Activated CD4-positive, alpha-beta T cell treated with anti-CD3 and anti-CD28 coated beads, Interleukin-2, amount 10 ng/mL, durations not matched to agents 24 days and 14 days (primary cell): ENCODE data around the gene SULT1C2. TPM values are rescaled to one million over a fixed set of nuclear protein-coding genes. Genes with fewer than 3 reads are reported as not detected.
"Not testable (repeated sequence)": the region's sequence is repeated elsewhere in the genome, so short reads cannot be mapped to it uniquely, and the experiment has no call there.

ENCODE experiments used
- DNase-seq: peaks from one replicate; pipeline ENCODE4 v3.0.0; 2022
- H3K27ac Mint-ChIP-seq: one replicate; pipeline ENCODE4 v1.8.0; 2022; ENCODE audit warnings: mild to moderate bottlenecking, mixed read lengths
- H3K27me3 Mint-ChIP-seq: one replicate; pipeline ENCODE4 v1.8.0; 2022; ENCODE audit warnings: mixed read lengths
- H3K36me3 Mint-ChIP-seq: one replicate; pipeline ENCODE4 v1.8.0; 2022; ENCODE audit warnings: low read depth, mild to moderate bottlenecking, mixed read lengths
- H3K4me1 Mint-ChIP-seq: one replicate; pipeline ENCODE4 v1.8.0; 2021; ENCODE audit warnings: mixed read lengths
- H3K4me3 Mint-ChIP-seq: one replicate; pipeline ENCODE4 v1.8.0; 2022; ENCODE audit warnings: mild to moderate bottlenecking, moderate library complexity, mixed read lengths
- H3K9me3 Mint-ChIP-seq: one replicate; pipeline ENCODE4 v1.8.0; 2021; ENCODE audit warnings: mixed read lengths
- intact Hi-C: fragments of 100-400 bp; cut with micrococcal nuclease; formaldehyde crosslinking; loops from one replicate; pipeline ENCODE4 v1.15.1; 2023
- total RNA-seq: library from RNA; stranded (reverse); gene quantifications from 2 replicates; pipeline ENCODE4 v1.2.3, GENCODE V29; 2022

Gene SULT1C2
- total RNA-seq, 1 donor from 2014 or later: not detected

DNA sequence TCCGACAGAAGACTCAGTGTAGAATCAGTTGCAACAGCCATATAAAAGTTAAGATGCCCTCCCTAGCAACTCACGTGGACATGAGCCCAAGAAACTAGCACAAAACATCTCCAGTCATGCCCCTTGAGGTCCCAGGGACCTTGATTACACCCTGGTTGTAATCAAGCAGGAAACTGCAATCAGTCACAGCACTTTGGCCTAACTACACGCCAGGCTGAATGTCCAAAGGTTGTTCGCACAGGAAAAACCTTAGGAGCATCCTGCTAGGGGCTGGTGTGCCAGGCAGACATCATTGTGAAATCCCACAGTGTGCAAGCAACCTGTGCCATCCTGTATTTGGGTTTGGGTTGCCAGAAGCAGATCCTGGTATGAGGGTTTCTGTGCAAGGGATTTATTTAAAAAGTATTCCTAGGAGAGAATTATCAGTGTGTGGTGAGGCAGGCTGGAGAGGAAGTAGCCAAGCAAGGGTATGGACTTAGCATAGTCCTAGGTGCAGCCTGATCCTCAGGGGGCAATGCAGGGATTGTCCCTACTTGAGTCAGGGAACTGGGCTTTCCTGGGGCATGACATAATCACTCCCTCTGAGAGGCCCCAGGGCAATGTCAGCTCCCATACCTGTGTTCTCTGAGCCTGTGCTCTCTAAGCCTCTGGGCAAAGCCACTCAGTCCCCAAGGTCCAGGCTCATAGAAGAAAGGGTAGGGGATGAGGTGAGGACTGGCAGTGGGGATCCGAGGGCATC, 17.8 kb upstream of the SULT1C2 start:
- no peak for DNase-seq
- H3K4me1 Mint-ChIP-seq: peaks cover 1% of the 10 kb centered on the region
- no peaks in the 10 kb centered on the region for H3K9me3 Mint-ChIP-seq
- no peak overlapping the region for H3K4me3 Mint-ChIP-seq
- H3K36me3 Mint-ChIP-seq: no peaks in the 10 kb centered on the region
- intact Hi-C loops: no loop called here
- no peak overlapping the region for H3K27ac Mint-ChIP-seq
- H3K27me3 Mint-ChIP-seq: peaks cover 3% of the 10 kb centered on the region

DNA sequence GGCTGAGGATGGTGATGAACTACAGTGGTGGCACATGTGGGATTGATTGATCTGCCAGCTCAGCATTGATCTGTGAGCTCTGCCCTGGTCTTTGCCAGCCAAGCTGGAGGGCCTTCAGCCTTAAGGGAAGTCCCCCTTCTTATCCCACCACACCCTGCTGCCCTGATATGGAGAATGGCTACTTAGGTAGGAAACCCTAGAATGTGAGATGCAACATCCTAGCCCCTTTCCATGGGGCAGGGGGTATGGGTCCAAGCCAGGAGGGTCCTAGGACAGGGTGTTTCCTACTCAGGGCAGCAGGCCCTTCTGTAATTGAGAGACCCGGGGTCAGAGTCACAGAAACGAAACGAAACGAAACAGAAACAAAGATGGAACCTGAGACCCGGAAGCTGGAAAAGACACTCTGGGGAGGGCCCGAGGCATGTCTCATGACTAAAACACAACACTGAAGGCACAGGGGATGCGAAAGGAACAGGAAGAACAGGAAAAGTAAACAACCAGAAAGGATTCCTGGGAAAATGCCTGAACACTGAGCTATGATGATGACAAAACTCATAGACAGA, 16.9 kb upstream of the SULT1C2 start:
- H3K4me3 Mint-ChIP-seq: no peak overlapping the region
- peaks cover 1% of the 10 kb centered on the region for H3K4me1 Mint-ChIP-seq
- H3K36me3 Mint-ChIP-seq: no peaks in the 10 kb centered on the region
- peak; percentile 41 for DNase-seq
- no peaks in the 10 kb centered on the region for H3K9me3 Mint-ChIP-seq
- no peaks in the 10 kb centered on the region for H3K27me3 Mint-ChIP-seq
- H3K27ac Mint-ChIP-seq: no peak overlapping the region
- intact Hi-C loops: no loop called here

DNA sequence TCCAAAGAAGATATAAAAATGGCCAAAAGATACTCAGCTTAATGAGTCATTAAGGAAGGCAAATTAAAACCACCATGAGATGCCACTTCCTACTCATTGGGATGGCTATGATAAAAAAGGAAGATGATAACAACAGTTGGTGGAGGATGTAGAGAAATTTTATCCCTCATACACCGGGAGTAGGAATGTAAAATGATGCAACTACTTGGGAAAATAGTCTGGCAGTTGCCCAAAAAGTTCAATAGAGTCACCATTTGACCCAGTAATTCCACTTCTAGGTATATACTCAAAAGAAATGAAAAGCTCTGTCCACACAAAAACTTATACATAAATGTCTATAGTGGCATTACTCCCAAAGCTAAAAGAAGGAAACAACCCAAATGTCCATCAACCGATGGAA, 10.1 kb upstream of the SULT1C2 start:
- Mint-ChIP-seq H3K27me3 (no peaks in the 10 kb centered on the region), H3K27ac (no peak overlapping the region), H3K36me3 (no peaks in the 10 kb centered on the region), H3K4me3 (no peak overlapping the region), H3K4me1 (no peaks in the 10 kb centered on the region), H3K9me3 (no peaks in the 10 kb centered on the region)
- intact Hi-C loops: no loop called here
- DNase-seq: no peak

DNA sequence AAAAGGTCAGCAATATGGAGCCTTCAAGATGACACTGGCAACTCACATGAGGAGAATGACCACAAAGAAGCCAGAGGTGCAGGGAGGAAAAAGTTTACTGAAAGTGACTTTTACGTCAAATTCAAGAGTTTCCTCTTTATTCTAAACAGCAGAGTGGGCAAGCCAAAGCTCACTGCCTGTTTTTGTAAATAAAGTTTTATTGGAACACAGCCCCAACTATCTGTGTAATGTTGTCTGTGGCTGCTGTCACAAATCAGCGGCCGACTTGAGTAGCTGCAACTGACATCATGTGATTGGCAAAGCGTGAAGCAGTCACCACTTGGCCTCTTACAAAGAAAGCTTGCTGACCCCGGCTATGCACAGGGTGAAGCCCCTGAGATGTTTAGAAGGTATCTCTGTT, 9.2 kb upstream of the SULT1C2 start:
- no peaks in the 10 kb centered on the region for H3K36me3 Mint-ChIP-seq
- H3K4me1 Mint-ChIP-seq: no peaks in the 10 kb centered on the region
- no peak overlapping the region for H3K4me3 Mint-ChIP-seq
- H3K27ac Mint-ChIP-seq: no peak overlapping the region
- H3K9me3 Mint-ChIP-seq: peaks cover 1% of the 10 kb centered on the region
- intact Hi-C loops: no loop called here
- H3K27me3 Mint-ChIP-seq: no peaks in the 10 kb centered on the region
- DNase-seq: no peak

DNA sequence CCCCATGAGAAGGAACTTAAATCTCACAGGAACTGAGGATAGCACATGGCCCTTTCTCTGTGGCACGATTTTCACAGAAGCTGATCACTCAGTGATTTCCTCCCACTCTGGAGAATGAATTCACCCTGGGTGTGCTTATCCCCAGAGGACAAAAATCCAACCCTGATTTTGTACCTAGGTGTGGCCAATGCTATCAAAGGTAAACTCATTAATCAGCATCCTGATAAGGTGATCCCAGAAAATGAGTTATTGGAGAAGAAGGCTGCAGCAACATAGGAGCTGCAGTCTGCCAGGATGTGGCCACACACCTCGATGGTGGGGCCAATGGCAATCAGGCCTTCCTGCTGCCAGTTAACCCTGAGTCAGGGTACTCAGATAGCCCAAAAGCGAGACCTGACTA, 8.2 kb upstream of the SULT1C2 start:
- H3K4me3 Mint-ChIP-seq: no peak overlapping the region
- no peak overlapping the region for H3K27ac Mint-ChIP-seq
- H3K36me3 Mint-ChIP-seq: no peaks in the 10 kb centered on the region
- H3K9me3 Mint-ChIP-seq: peaks cover 8% of the 10 kb centered on the region
- no peaks in the 10 kb centered on the region for H3K27me3 Mint-ChIP-seq
- DNase-seq: no peak
- intact Hi-C loops: no loop called here
- H3K4me1 Mint-ChIP-seq: no peaks in the 10 kb centered on the region

DNA sequence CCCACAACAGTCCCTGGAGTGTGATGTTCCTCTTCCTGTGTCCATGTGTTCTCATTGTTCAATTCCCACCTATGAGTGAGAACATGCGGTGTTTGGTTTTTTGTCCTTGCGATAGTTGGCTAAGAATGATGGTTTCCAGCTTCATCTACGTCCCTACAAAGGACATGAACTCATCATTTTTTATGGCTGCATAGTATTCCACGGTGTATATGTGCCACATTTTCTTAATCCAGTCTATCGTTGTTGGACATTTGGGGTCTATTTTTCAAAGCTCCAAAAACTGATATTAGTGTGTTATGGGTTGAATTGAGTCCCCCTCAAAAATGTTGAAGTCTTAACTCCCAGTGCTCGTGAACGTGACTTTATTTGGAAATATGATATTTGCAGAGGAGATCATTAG, 4.1 kb upstream of the SULT1C2 start:
- H3K36me3 Mint-ChIP-seq, intact Hi-C loops, DNase-seq, H3K4me1 Mint-ChIP-seq, H3K4me3 Mint-ChIP-seq, H3K27me3 Mint-ChIP-seq, H3K27ac Mint-ChIP-seq, H3K9me3 Mint-ChIP-seq: not testable (repeated sequence)

DNA sequence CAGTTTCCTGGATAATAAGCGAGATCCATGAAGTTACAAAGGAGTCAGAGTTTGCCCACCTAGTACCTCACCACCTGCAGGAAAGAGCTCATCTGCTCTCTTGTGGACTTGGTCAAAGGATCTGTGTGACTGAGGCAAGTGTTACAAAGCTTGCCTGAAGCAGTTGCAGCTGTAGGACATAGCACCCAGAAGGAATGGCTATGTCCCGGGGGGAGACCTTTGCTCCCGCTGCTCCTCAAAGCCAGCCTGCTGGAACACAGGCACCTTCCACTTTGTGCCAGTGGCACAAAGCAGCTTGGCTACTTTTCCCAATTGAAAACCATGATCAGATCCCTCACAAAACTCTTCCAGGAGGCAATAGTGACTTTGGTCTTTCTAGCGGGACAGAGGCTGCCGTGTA, 3.1 kb upstream of the SULT1C2 start:
- no peak overlapping the region for H3K27ac Mint-ChIP-seq
- peaks cover 8% of the 10 kb centered on the region for H3K9me3 Mint-ChIP-seq
- H3K27me3 Mint-ChIP-seq: peaks cover 3% of the 10 kb centered on the region
- no peak overlapping the region for H3K4me3 Mint-ChIP-seq
- H3K36me3 Mint-ChIP-seq: no peaks in the 10 kb centered on the region
- intact Hi-C loops: no loop called here
- no peak for DNase-seq
- H3K4me1 Mint-ChIP-seq: no peaks in the 10 kb centered on the region

DNA sequence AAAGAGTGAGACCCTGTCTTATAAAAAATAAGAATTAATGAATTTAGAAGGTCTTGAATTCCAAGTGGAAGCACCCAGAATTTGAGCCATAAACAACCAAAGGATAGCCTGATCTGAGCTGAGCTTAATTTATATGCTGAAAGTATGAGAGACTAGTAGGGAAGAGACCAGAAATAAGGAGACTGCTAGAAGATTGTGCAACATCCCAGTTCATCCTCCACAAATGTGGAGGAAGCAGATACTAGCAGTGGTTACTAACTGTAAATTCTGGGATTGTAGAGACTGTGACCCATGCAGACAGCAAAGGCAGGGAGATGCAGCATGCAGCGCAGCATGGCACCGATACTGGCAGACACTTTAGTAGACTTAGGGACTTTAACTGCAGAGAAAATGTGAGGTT, 1.5 kb upstream of the SULT1C2 start:
- no peak for DNase-seq
- Mint-ChIP-seq H3K4me1 (no peaks in the 10 kb centered on the region), H3K9me3 (peaks cover 8% of the 10 kb centered on the region), H3K27me3 (peaks cover 3% of the 10 kb centered on the region), H3K4me3 (no peak overlapping the region), H3K36me3 (no peaks in the 10 kb centered on the region), H3K27ac (no peak overlapping the region)
- intact Hi-C loops: no loop called here

DNA sequence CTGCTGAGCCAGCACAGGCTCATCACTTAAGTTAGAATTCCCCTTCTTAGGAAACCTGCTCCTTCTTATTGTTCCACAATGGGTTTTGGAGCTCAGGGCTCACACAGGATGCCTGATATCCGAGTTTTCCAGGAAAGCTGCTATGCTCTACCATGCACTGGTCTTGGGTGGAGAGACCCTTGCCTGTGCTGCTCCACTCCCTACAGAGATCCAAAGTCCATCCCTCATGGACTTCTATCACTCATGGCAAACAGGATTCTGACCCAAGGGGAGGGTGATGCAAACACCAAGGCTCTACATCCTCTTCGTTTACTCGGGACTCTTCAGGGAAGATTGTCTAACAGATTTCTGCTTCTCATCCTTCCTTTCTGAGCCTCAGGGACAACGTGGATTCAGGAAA, 5.2 kb downstream of the SULT1C2 start:
- Mint-ChIP-seq H3K4me1 (no peaks in the 10 kb centered on the region), H3K9me3 (no peaks in the 10 kb centered on the region), H3K36me3 (no peaks in the 10 kb centered on the region), H3K27me3 (peaks cover 2% of the 10 kb centered on the region), H3K4me3 (no peak overlapping the region), H3K27ac (no peak overlapping the region)
- intact Hi-C loops: no loop called here
- DNase-seq: no peak

DNA sequence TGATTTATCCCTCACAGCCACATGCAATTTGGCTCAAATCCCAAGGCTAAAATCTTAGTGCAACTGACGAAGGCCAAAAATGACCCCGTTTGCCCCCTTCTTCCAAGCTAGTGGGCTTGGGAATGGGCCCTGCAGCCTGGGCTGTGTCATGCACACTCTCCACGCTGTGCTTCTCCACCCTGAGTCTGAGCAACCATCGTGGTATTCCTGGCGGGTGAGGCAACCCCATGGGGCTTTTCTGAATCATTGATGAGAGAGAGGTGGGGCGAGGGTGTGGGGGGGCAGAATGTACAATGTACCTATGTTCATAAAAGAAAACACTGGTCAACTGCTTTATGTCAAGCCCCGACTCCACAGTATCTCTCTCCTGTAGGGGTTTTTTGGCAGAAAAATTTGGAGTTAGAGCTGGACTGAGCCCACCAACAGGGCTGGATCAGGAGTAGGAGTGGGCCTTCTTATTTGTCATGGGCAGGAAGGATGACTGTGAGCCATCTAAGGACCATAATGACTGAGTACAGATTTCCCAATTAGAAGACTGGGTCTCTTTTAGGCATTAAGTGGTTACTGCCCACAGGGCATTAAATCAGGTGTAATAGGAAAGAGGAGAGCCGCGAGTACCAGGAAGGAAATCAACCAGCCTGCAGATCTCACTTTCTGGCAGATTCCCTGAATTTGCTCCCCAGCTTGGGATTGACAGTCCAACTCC, 8.9 kb downstream of the SULT1C2 start:
- Mint-ChIP-seq H3K9me3 (no peaks in the 10 kb centered on the region), H3K36me3 (no peaks in the 10 kb centered on the region), H3K4me3 (no peak overlapping the region), H3K4me1 (no peaks in the 10 kb centered on the region), H3K27ac (no peak overlapping the region), H3K27me3 (peaks cover 2% of the 10 kb centered on the region)
- no peak for DNase-seq
- intact Hi-C loops: no loop called here

DNA sequence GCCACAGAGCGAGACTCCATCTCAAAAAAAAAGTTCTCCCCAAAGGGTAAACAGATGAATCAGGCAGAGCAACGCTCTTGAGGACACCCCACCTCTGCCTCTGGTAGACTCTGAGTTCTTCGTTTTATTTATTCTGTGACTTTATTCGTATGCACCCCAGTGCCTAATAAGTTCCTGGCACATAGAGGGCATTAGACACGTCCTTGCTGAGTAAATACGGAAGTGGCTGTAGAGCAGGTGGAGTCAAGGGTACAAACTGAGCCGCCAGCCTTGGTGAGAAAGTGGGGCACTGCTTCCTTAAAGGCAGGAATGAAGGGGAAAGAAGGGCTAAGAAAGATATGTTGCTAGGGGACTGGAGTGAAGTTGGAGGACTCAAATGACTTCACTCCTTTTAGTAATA, 12.9 kb downstream of the SULT1C2 start:
- Mint-ChIP-seq H3K4me1 (peaks cover 4% of the 10 kb centered on the region), H3K36me3 (no peaks in the 10 kb centered on the region), H3K27me3 (peaks cover 4% of the 10 kb centered on the region), H3K4me3 (no peak overlapping the region), H3K27ac (no peak overlapping the region), H3K9me3 (no peaks in the 10 kb centered on the region)
- intact Hi-C loops: no loop called here
- no peak for DNase-seq

DNA sequence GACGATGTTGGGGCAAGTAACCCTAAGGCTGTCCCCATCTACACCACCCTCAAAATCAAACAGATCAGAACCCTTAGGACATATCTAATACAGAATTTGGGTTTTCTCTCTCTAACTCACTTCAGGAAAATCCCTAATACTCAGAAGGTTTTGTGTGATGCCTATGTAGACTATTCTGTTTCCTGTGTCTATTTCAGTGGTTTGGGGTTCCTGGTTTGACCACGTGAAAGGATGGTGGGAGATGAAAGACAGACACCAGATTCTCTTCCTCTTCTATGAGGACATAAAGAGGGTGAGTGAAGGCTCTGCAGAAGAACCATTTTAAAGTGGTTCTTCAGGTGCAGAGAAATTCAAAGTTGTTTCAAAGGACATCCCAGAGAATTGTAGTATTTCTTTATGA, 16.3 kb downstream of the SULT1C2 start:
- Mint-ChIP-seq H3K36me3 (no peaks in the 10 kb centered on the region), H3K27ac (no peak overlapping the region), H3K9me3 (no peaks in the 10 kb centered on the region), H3K4me3 (no peak overlapping the region), H3K4me1 (peaks cover 4% of the 10 kb centered on the region), H3K27me3 (peaks cover 3% of the 10 kb centered on the region)
- intact Hi-C loops: no loop called here
- DNase-seq: no peak

DNA sequence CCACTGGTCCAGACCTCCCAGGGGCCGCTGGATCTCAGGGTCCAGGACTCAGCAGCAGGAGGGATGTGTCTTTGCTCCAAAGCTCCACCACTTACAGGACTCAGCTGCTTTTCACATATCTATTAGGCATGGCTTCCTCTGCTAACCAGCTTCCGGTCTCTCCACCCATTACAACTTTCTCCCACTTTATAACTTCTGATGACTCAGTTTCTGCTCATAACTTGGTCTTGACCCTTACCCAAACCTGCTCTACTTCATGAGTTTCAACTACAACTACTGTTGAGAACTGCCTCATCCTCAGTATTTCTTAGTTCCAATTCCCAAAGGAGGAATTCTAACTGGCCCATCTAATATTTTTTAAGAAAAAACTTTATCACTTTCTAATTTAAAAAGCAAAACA, 17.2 kb downstream of the SULT1C2 start:
- Mint-ChIP-seq H3K4me3 (no peak overlapping the region), H3K27ac (no peak overlapping the region), H3K9me3 (no peaks in the 10 kb centered on the region), H3K36me3 (no peaks in the 10 kb centered on the region), H3K4me1 (peaks cover 4% of the 10 kb centered on the region), H3K27me3 (peaks cover 3% of the 10 kb centered on the region)
- DNase-seq: no peak
- intact Hi-C loops: no loop called here

DNA sequence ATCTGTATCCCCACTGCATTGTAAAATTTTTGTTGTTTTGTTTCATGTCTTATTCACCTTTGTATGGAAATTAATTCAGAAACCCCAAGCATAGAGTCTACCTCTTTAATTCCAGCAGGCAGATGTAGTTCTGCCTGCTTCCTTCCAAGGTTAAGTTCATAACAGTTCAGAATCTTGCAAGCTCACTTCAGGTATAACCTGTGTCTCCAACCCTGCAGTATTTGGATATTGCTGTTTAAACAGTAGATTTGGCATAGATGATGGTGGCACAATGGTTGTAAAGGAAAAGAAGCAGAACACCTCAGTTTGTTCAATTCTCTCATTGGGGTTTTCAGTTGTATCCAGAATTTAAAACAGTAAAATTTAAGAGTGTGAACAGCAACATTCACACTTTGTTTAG, 21.2 kb downstream of the SULT1C2 start:
- Mint-ChIP-seq H3K9me3 (no peaks in the 10 kb centered on the region), H3K27ac (no peak overlapping the region), H3K27me3 (peaks cover 1% of the 10 kb centered on the region), H3K36me3 (no peaks in the 10 kb centered on the region), H3K4me3 (no peak overlapping the region), H3K4me1 (peaks cover 4% of the 10 kb centered on the region)
- intact Hi-C loops: no loop called here
- DNase-seq: no peak
